HG03103 (cell line): ENCODE measurements around the gene UNC119.

ENCODE experiments used
- ATAC-seq: cut with Tn5 transposase; IDR thresholded peaks from one replicate; pipeline ENCODE4 v1.9.1; 2021; ENCODE audit warnings: low read depth; ENCODE audit not compliant: unreplicated experiment

The UNC119 gene

GRCh38 chr17:28573521-28573920, 21.1 kb upstream of the UNC119 start:
- ATAC-seq = no peak

- no peak for ATAC-seq
Measured at GRCh38 chr17:28573040-28573380, 20.6 kb upstream of the UNC119 start.

GRCh38 chr17:28572259-28573039, 20.0 kb upstream of the UNC119 start:
- no peak for ATAC-seq

- ATAC-seq = peak; percentile 78
Measured at GRCh38 chr17:28571361-28572122, 19.1 kb upstream of the UNC119 start, which contains the start of gene PIGS. Gene PIGS (minus strand): TSS chr17:28571524. CDS start chr17:28571496, 28 bp downstream.

GRCh38 chr17:28570716-28571360, 18.4 kb upstream of the UNC119 start:
- ATAC-seq = peak; percentile 18

- ATAC-seq = no peak
Measured at GRCh38 chr17:28569446-28569845, 17.0 kb upstream of the UNC119 start.

GRCh38 chr17:28567604-28568003, 15.2 kb upstream of the UNC119 start:
- ATAC-seq = no peak

GRCh38 chr17:28563475-28563874, 11.1 kb upstream of the UNC119 start:
- no peak for ATAC-seq

- no peak for ATAC-seq
Measured at GRCh38 chr17:28555022-28555421, 2.6 kb upstream of the UNC119 start.

- ATAC-seq = no peak
Measured at GRCh38 chr17:28554565-28554964, 2.1 kb upstream of the UNC119 start.

GRCh38 chr17:28553000-28553505, 629 bp upstream of the UNC119 start:
- no peak for ATAC-seq

GRCh38 chr17:28551421-28552175, 826 bp downstream of the UNC119 start:
- no peak for ATAC-seq

GRCh38 chr17:28550858-28551257, 1.6 kb downstream of the UNC119 start:
- ATAC-seq = no peak

GRCh38 chr17:28549236-28550132, 2.9 kb downstream of the UNC119 start:
- ATAC-seq = no peak

GRCh38 chr17:28548417-28549130, 3.9 kb downstream of the UNC119 start:
- ATAC-seq = no peak

GRCh38 chr17:28547623-28548416, 4.6 kb downstream of the UNC119 start:
- no peak for ATAC-seq

- no peak for ATAC-seq
Measured at GRCh38 chr17:28547096-28547622, 5.3 kb downstream of the UNC119 start.
